ENCODE measurements around the gene VSX1. TPM values are rescaled to one million over a fixed set of nuclear protein-coding genes. Genes with fewer than 3 reads are reported as not detected.

VSX1 gene
- not detected for total RNA-seq

DNA sequence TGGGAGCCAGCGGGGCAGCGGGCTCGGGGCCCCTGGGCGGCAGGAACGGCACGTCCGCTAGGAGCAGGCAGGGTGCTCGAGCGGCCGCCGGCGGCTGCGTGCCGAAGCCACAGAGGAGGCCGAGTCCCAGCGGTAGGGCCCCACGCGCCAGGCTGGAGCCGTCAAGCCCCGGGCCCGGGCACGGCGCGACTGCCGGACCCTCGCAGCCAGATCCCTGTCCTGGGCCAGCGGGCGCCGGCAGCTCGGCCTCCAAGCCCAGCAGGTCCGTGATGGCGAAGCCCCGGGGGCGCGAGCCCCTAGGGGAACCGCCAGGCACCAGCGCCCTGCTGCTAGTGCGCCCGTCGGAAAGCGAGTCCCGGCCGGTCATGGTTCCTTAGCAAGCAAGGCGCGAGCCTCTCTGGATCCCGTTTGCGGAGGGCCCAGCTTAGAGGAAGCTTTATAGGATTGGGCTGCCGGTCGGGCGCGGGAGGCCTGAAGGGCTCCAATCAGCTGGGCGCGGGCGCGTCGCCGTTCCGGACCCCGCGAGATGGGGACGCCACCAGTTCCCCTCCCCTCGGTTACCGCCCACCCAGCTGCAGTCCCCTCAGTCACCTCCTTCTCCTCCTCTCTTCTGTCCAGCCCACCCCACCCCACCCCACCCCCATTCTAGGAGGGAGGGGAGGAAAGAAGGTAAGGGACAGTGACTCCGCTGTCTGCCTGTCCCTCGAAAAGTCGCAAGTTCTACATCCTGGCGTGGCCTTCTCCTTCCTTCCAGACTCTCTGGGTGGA, at the start of gene VSX1:
VSX1 (minus strand) TSS at position 412 of the 768 bp plus-strand sequence; CDS start at position 367, 45 bp downstream.
- TF ChIP-seq POLR2AphosphoS5 (IDR thresholded peaks at IDR 0.05; ENCODE audit: insufficient read depth in 1 of 2, low read depth in 1 of 2) (no peak), POLR2A (IDR thresholded peaks at IDR 0.05) (no peak)
- TF ChIP-seq, protein P1, sequence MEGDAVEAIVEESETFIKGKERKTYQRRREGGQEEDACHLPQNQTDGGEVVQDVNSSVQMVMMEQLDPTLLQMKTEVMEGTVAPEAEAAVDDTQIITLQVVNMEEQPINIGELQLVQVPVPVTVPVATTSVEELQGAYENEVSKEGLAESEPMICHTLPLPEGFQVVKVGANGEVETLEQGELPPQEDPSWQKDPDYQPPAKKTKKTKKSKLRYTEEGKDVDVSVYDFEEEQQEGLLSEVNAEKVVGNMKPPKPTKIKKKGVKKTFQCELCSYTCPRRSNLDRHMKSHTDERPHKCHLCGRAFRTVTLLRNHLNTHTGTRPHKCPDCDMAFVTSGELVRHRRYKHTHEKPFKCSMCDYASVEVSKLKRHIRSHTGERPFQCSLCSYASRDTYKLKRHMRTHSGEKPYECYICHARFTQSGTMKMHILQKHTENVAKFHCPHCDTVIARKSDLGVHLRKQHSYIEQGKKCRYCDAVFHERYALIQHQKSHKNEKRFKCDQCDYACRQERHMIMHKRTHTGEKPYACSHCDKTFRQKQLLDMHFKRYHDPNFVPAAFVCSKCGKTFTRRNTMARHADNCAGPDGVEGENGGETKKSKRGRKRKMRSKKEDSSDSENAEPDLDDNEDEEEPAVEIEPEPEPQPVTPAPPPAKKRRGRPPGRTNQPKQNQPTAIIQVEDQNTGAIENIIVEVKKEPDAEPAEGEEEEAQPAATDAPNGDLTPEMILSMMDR (IDR thresholded peaks at IDR 0.05): no peak
- DNase-seq (ENCODE audit: extremely low spot score in 2 of 2): peak; percentile 49 to 81
- Histone ChIP-seq H3K4me3 (no peak within 1 kb of the TSS), H3K27me3 (peaks cover 22% of the 10 kb centered on the region), H3K9me3 (no peaks in the 10 kb centered on the region), H3K27ac (no peak within 1 kb of the TSS), H3K36me3 (no peaks in the 10 kb centered on the region), H3K4me1 (peaks cover 28% of the 10 kb centered on the region)
- intact Hi-C loops (cut with DNase I): no loop called here

DNA sequence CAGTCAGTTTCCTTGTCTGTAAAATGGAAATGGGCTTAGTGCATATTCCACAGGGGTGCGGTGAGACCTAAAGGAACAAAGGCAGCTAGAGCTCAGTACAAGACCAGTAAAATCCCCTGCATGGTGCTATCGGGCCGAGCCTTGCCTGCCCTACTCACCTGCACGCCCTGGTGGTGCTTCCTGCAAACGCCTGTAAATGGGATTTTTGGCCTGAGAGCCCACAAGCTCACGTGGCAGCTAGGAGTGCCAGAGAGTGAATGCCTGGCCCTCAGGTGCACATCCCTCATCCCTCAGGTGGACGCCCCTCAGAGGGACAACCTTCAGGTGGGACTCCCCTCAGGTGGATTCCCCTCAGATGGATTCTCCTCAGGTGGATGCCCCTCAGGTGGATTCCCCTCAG, 48.0 kb upstream of the VSX1 start:
- intact Hi-C loops (cut with DNase I): no loop called here
- Histone ChIP-seq H3K27ac (no peak overlapping the region), H3K9me3 (no peaks in the 10 kb centered on the region), H3K4me3 (no peak overlapping the region), H3K27me3 (no peaks in the 10 kb centered on the region), H3K36me3 (no peaks in the 10 kb centered on the region), H3K4me1 (no peaks in the 10 kb centered on the region)
- TF ChIP-seq POLR2AphosphoS5 (IDR thresholded peaks at IDR 0.05; ENCODE audit: insufficient read depth in 1 of 2, low read depth in 1 of 2) (no peak), POLR2A (IDR thresholded peaks at IDR 0.05) (no peak)
- TF ChIP-seq, protein P1 (IDR thresholded peaks at IDR 0.05): no peak
- DNase-seq (ENCODE audit: extremely low spot score in 2 of 2): no peak

DNA sequence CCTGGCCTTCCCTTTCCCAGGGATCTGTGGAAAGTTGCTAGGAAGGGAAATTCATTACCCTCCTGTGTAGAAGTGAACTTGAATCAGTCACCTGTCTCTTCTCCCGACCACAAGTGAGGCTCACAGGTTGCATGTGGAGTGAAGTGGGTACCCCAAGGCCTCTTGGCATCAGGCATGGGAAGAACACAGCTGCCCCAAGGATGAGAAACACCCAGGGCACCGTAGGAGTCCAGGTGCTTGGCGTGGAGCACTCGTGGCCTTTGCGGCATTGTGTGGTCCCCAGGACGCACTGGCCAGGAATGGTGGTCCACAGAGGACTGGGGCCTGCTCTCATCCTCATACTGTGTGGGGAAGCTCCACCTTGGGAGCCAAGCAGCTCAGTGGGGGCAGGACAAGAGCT, 47.5 kb upstream of the VSX1 start:
- H3K4me1 ChIP-seq: no peaks in the 10 kb centered on the region
- DNase-seq (ENCODE audit: extremely low spot score in 2 of 2): no peak

DNA sequence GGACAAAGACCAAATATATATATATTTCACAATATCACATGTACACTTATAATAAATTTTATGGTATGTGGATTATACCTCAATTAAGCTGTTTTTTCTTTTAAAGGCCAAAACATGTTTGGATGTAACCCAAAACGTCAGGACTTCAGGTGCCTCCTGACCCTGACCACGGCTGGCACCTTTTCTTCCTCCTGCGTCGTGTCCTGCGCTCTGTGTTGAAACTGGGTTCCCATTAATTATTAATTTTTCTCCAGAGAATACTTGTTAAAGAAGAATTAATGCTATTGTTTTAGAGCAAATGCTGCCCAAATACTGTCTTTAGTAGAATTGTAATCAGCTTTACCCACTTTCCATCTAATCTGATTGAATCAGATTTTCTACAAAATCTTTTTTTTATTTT, 46.7 kb upstream of the VSX1 start:
- intact Hi-C loops (cut with DNase I): no loop called here
- no peak for DNase-seq (ENCODE audit: extremely low spot score in 2 of 2)
- H3K4me1 ChIP-seq: no peaks in the 10 kb centered on the region
- H3K4me3 ChIP-seq: no peak overlapping the region
- no peaks in the 10 kb centered on the region for H3K9me3 ChIP-seq
- H3K27ac ChIP-seq: no peak overlapping the region
- H3K27me3 ChIP-seq: no peaks in the 10 kb centered on the region
- H3K36me3 ChIP-seq: no peaks in the 10 kb centered on the region
- TF ChIP-seq, protein P1 (IDR thresholded peaks at IDR 0.05): no peak
- TF ChIP-seq POLR2AphosphoS5 (IDR thresholded peaks at IDR 0.05; ENCODE audit: insufficient read depth in 1 of 2, low read depth in 1 of 2): no peak
- TF ChIP-seq POLR2A (IDR thresholded peaks at IDR 0.05): no peak

More for the DNA sequence above, 47.5 kb upstream of the VSX1 start:
- Histone ChIP-seq H3K27ac (no peak overlapping the region), H3K36me3 (no peaks in the 10 kb centered on the region), H3K9me3 (no peaks in the 10 kb centered on the region), H3K27me3 (no peaks in the 10 kb centered on the region), H3K4me3 (no peak overlapping the region)
- TF ChIP-seq POLR2A (IDR thresholded peaks at IDR 0.05) (no peak), POLR2AphosphoS5 (IDR thresholded peaks at IDR 0.05; ENCODE audit: insufficient read depth in 1 of 2, low read depth in 1 of 2) (no peak)
- TF ChIP-seq, protein P1 (IDR thresholded peaks at IDR 0.05): no peak
- intact Hi-C loops (cut with DNase I): no loop called here
